Body of pancreas (tissue), 4 donors: ENCODE data around the gene TSSK1B.
"Not testable (repeated sequence)": the region's sequence is repeated elsewhere in the genome, so short reads cannot be mapped to it uniquely, and the experiment has no call there.

Experiments
- POLR2A ChIP-seq, 3 donors: fragments of 450-650 bp; IDR thresholded peaks; one replicate each; pipeline ENCODE4 v1.6.1; 2016; ENCODE audit warnings: antibody characterized with exemption in 3 of 3, mild to moderate bottlenecking in 2 of 3
- TF ChIP-seq, protein P1 (sequence below), 7 experiments: fragments of 450-650 bp in 4 of 7; fragments of 200-600 bp in 3 of 7; sonication (generic) in 3 of 7; IDR thresholded peaks; one replicate each; pipeline ENCODE4 v1.5.1; 2016 to 2019; ENCODE audit warnings: antibody characterized with exemption in 7 of 7

DNA sequence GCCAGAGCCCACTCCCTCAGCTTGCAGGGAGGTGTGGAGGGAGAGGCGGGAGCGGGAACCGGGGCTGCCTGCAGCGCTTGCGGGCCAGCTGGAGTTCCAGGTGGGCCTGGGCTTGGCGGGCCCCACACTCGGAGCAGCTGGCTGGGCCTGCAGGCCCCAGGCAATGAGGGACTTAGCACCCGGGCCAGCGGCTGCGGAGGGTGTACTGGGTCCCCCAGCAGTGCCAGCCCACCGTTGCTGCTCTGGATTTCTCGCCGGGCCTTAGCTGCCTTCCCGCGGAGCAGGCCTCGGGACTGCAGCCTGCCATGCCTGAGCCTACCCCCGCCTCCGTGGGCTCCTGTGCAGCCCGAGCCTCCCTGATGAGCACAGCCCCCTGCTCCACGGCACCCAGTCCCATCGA, 22.3 kb upstream of the TSSK1B start:
- TF ChIP-seq, protein P1, sequence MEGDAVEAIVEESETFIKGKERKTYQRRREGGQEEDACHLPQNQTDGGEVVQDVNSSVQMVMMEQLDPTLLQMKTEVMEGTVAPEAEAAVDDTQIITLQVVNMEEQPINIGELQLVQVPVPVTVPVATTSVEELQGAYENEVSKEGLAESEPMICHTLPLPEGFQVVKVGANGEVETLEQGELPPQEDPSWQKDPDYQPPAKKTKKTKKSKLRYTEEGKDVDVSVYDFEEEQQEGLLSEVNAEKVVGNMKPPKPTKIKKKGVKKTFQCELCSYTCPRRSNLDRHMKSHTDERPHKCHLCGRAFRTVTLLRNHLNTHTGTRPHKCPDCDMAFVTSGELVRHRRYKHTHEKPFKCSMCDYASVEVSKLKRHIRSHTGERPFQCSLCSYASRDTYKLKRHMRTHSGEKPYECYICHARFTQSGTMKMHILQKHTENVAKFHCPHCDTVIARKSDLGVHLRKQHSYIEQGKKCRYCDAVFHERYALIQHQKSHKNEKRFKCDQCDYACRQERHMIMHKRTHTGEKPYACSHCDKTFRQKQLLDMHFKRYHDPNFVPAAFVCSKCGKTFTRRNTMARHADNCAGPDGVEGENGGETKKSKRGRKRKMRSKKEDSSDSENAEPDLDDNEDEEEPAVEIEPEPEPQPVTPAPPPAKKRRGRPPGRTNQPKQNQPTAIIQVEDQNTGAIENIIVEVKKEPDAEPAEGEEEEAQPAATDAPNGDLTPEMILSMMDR (IDR thresholded peaks at IDR 0.05), result not testable (repeated sequence)
- not testable (repeated sequence) for TF ChIP-seq POLR2A (IDR thresholded peaks at IDR 0.05)
